Uterus (tissue), 2 donors: ENCODE data around the gene SMPD4.

Experiments
- CTCF ChIP-seq, 4 experiments: fragments of 200-600 bp in 2 of 4; fragments of 450-650 bp in 2 of 4; sonication (generic) in 2 of 4; IDR thresholded peaks; one replicate each; pipeline ENCODE4 v1.5.1; 2016 to 2019; ENCODE audit warnings: antibody characterized with exemption in 4 of 4, mild to moderate bottlenecking in 2 of 4, moderate library complexity in 1 of 4
- POLR2A ChIP-seq, 2 donors: fragments of 450-650 bp; IDR thresholded peaks; one replicate each; pipeline ENCODE4 v1.6.1; 2016; ENCODE audit warnings: antibody characterized with exemption in 2 of 2, mild to moderate bottlenecking in 1 of 2, moderate library complexity in 1 of 2

DNA sequence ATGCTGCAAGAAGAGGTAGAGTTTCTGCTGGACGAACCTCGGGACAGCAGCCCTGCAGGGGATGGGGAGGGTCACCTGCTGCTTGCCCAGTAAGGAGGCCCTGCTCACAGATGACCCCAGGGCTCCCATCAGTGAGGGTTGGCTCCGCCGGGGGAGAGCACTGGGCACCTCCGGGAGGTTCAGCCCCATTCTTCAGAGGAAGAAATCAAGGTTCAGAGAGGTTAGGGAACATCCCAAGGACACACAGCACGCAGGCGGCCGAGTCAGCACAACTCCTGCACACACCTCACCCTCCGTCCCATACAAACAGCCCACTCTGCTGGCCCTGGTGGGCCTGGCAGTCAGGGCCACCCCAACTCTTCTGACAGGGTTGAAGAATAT, 24.8 kb downstream of the SMPD4 start:
- TF ChIP-seq CTCF (IDR thresholded peaks at IDR 0.05) (no peak), POLR2A (IDR thresholded peaks at IDR 0.05) (no peak)
